RPMI8226 (cell line): ENCODE data around the gene MGAT2.

ENCODE experiments used
- DNase-seq: peaks from one replicate; pipeline ENCODE4 v3.0.0-alpha.2; 2015

The MGAT2 gene

DNA sequence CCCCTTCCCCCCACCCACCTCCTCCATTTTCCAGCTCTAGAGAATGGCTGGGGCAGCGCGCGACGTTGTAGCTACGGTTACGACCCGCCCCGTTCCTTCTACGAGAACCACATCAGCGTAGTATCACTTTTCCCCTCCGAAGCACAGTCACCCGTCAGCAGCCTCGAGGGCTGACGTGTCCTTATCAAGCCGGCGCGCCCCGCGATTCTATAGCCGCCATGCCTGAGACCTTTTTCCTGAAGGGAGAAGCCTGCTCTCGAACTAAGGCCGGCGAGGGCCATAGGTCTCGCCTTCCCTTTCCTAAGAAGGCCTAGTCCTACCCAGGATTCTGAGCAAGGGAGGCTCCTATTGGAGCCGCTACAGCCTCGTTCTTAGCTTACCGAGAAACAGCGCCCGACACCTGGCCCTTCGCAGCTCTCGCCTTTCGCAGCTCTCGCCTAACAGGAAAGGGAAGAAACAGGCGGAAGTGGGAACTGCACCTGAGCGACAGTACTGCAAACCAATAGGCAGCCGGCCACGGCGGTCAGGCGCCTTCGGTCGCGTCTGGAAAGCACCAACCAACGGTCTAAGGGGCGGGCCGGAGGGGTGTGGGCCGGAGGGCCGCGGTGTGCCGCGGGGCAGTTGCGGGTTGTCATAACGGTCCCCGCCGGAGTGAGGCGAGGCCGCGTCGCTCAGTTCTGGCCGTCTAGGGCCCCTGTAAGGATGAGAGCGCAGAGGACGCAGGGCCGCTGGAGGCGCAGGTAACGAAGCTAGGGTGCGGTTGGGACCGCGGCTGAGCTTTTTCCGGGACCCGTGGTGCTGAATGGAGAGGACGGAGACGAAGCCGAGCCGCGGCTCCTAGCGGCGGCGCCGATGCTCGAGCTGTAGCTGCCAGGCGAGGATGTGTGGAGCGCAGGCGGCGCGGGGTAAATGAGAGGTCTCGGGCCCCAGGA lies at the start of gene MGAT2, which contains the start of gene RPL36AL:
MGAT2 (plus strand) TSS at position 618 of the 932 bp plus-strand sequence. CDS start 470 bp downstream, outside the sequence.
RPL36AL (minus strand) TSS at position 445 of the 932 bp plus-strand sequence. CDS start 1,522 bp downstream, outside the sequence.
- peak; percentile 96 for DNase-seq

DNA sequence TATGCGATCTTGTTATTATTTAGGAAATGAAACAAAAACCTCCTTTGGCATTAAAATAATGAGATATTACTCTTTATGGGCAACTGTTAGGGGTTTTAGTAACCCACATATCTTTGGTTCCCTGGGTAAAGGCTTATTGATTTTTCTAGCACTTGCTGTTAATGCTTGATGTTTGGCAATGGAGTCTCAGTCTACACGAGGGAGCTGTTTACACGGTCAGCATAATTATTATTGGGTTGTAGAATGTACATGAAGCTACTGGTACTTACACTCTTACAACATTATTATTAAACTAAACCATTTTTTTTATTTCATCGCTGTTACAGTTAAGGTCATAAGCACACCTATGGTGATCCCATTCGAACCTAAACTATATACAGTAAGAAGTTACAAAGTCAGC lies 46.6 kb upstream of the MGAT2 start:
- DNase-seq = no peak

DNA sequence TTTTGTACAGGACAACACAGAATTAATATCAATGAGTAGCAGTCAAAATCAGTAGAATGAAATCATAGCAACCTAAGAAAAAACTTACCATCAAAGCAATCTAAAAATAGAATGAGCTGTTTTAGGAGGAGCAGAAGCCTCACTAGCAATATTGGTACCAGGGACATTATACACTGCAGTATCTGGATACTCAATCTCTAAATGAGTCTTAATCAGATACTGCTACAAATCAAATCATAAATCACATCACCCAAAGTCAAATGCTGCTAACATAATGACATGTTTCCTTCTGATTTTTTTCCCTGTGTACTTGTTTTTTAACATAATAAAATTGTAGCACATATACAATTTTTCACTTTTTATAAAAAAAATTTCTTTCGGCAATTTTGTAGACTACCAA lies 42.5 kb upstream of the MGAT2 start:
- DNase-seq = no peak

DNA sequence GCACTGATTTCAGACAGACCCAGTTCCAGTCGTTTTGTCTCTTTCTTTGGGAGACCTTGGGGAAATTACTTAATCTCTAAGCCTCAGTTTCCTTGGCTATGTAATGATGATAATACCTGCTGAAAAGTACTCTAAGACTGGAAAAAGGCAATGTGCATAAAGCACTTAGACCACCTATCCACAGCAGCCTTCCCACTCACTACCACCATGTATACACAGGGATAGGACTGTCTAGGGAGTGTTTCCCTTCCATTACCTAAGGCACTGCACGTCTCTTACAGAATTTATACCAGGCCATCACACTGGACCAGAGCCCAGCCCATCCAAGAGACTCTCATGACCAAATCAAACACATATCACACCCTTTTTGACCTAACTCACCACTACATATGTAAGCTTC lies 40.8 kb upstream of the MGAT2 start:
- no peak for DNase-seq

DNA sequence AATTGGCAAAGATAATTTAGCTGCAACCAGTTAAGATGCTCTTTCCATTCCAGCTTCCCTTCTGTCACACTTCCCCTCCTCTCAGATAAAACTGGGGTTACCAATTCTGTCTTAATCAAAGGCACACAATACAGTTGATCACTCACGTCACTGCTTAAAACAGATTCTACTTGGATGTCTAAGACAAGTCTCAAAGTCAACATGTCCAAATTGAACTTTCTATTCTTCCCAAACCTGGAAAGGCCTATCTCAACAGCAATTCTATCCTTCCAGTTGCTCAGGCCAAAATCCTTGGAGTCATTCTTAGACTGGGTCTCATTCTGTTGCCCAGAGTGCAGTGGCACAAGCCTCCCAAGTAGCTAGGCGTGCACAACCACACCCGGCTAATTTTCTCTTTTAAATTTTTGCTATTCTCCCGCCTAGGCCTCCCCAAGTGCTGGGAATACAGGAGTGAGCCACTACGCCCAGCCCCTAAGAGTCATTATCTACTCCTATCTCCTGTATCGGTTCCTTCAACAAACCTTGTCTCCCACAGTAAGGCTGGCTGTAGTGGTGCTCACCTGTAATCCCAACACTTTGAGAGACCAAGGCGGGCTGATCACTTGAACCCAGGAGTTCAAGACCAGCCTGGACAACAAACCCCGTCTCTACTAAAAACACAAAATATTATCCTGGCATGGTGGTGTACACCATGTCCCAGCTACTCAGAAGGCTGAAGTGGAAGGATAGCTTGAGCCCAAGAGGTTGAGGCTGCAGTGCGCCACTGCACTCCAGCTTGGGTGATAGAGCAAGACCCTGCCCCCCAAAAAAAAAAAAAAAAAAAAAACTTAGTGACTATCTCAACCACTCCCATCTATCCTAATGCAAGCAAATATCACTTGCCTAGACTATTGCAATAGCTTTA lies 39.1 kb upstream of the MGAT2 start:
- no peak for DNase-seq

DNA sequence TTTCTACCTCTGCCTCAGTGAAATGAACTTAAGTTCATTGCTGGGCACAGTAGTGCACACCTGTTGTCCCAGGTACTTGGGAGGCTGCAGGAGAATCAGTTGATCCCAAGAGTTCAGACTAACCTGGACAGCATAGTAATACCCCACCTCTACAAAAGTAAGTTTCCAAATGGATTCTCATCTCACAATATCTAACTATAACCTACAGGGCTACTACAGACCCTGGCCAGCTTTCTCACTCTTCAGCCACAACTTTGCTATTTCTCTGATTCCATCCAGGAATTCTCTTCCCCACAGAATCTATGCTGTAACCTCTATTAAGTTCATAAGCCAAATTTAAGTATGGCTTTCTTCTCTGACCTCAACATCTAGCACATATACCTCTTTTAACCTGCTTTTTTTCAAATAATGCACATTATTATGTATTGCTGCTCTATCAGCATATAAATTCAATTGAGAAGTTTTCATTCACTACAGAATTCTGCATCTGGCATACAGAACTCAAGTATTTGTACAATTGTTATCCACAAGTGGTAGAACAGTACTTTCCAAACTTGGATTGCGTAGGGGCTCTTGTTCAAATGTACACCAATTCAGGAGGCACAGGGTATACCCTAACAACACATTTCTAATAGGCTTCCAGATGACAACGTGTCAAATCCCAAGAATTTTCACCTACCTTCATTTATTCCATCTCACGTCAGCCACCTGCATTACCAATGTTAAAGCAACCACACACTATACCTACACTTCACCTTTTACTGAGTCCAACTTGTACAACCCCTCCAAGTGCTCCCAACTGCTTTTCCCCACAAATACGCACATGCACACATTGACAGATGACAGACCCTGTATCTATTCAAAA lies 38.3 kb upstream of the MGAT2 start:
- no peak for DNase-seq

DNA sequence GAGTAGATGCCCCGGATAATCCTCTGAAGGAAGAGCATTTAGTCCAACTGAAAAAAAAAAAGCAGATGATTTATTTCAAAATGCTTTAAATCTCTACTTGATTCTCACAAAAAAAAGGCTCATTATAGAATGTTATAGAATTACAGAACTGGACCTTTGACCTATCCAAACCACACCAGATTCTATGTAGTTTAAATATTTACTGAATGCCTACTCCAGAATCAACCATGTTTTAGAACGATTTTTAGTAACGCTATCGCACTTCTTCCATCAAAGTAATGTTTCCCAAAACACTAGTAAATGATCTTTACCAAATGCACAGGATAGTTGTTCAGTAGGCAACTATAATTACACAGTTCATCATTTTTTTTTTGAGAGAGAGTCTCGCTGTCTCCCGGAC lies 37.0 kb upstream of the MGAT2 start:
- no peak for DNase-seq

DNA sequence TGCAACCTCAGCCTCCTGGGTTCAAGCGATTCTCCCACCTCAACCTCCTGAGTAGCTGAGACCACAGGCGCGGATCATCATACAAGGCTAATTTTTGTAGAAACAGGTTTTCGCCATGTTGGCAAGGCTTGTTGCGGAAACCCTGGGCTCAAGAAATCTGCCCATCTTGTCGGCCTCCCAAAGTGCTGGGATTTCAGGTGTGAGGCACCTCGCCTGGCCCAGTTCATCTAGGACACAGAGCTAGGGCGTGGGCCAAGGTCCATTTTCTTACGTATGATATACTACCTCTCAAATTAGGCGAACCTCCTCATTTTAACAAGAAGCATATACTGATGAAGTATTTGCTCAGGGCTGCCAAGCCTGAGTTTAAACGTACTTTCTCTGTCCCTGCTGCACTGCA lies 36.5 kb upstream of the MGAT2 start:
- no peak for DNase-seq

DNA sequence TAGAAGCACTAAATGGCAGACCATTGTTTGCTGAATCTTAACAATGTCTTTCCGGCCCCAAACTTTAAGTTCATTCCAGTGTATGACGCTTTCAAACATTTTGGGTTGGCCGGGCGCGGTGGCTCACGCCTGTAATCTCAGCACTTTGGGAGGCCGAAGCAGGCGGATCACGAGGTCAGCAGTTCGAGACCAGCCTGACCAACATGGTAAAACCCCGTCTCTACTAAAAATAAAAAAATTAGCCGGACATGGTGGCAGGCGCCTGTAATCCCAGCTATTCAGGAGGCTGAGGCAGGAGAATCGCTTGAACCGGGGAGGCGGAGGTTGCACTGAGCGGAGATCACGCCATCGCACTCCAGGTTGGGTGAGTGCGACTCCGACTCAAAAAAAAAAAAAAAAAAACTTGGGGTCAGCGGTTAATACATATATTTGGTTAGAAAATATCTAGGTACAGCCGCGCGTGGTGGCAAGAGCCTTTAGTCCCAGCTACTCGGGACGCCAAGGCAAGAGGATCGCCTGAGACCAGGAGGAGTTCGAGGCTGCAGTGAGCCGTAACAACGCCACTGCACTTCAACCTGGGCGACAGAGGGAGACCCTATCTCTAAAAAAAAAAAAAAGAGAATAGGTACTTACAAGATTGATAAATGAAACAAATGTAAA lies 35.5 kb upstream of the MGAT2 start:
- DNase-seq = peak; percentile 24

DNA sequence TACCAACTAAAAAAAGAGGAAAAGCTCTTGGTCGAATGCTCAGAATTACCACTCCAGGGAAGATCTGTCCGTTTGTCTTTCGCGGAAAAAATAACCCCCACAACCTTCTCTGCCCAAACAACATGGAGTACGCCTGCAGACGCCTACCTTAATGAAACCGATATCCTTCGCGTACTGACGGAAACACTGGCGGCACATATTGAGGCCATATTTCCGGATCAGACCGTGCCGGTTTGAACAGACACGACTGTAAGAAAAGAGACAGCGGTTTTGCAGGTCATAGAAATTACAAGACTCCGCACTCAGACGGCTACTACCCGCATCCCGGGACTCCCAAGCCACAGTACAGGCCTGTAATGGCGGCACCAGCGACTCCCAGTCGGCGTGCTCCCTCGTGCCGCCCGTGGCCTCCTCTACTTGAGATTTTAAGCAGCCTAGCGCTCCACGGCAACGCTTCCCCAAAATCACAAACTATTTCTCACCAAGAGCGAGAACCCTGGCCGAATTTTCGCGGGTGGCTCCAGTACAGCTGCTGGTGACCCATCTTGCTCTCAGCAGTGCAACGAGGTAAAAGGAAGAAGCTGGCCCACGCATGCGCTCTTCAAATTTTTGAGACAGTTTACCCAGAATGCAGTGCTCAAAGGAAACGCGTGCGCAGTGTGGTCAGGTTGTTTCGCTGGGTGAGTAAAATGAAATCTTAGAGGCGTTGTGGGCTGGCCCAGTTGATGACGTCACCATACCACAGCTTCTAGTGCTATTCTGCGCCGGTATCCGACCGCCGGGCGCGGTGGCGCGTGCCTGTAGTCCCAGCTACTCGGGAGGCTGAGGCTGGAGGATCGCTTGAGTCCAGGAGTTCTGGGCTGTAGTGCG lies 34.6 kb upstream of the MGAT2 start, which contains the start of gene RPS29:
RPS29 (minus strand) TSS at position 578 of the 870 bp plus-strand sequence; CDS start at position 544, 34 bp downstream.
- peak; percentile 97 for DNase-seq

DNA sequence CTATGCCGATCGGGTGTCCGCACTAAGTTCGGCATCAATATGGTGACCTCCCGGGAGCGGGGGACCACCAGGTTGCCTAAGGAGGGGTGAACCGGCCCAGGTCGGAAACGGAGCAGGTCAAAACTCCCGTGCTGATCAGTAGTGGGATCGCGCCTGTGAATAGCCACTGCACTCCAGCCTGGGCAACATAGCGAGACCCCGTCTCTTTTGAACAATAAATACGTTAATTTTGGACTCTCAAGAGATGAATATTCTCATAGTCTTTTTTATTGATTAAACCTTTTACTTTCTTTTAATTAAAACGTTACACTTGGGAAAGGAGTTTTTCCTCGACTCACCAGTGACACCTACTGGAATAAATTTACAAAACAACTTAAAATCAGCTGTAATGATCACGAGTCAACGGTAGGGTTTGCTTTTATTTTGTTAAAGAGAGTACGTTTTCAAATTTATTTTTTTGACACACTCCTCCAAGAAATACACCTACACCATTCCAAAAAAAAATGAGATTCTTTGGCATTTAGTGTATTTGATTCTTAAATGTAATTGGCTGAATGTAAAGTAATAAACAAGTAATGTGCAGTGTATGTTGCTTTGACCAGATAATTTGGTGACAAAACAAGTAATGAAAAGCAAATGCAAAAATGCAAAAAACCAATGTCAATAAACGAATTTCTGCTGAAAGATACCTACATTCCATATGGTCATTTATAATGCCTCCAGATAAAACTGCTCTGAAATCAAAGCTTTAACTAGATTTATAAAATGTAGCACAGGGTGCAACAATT lies 33.7 kb upstream of the MGAT2 start:
- peak; percentile 44 for DNase-seq

DNA sequence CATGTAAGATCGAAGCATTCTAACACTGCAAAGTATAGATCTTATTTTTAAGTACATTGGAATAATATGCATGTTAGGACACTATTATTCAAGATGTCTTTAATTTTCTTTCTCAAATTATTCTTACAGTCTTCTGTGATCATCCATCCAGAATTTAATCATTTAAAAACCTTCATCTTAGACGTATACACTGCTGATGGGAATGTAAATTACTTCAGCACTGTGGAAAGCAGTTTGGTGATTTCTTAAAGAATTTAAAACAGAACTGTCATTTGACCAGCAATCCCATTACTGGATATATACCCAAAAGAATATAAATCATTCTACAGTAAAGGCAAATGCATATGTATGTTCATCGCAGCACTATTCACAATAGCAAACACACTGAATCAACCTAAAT lies 31.2 kb upstream of the MGAT2 start:
- no peak for DNase-seq

DNA sequence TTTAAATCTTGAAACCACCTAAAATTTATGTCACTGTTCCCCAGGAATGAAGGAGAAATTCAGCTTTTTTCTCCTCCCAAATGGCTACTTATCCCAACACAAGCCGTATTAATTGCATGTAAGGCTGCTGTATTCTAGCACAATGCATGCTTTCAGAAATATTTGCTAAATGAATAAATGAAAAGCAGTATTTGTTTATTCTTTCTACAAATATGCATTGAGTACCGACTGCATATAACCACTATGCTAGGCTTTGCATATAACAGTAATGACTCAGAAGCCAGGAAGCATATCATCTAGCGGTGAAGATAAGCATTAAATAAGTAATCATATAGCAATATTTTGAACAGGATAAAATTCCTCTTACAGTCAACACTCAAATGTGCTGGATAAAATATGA lies 27.6 kb upstream of the MGAT2 start:
- DNase-seq = no peak

DNA sequence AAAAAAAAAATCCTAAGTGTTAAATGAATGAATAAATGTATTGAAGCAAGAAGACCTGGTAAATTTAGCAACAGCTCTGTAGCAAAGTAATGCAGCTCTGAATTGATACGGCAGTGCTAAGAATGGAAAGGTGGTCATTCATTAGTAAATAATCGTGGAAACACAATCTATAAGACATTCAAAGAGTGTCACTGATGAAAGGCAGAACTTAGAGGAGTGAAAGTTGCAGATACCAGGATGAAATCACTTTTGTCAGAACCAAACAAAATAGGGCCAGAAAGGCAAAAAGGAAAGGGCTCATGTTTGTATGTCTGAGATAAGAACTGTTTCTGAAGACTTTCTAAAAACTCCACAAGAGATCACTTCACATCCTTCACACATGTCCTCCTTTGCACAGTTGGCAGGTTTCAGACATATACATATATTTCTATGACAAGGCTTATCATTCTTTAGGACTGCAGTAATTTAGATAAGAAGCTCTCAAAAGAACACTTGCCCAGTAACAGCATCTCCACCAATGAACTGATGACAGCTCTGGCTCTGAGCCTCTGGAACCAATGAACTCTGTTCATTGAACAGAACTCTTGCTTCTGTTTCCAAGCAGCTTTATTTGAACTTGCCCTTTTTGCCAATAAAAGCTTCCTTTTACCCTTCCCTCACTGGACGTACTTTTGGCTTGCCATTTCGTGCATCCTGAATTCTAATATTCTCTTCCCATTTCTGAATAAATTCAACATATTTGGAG lies 26.1 kb upstream of the MGAT2 start:
- no peak for DNase-seq

DNA sequence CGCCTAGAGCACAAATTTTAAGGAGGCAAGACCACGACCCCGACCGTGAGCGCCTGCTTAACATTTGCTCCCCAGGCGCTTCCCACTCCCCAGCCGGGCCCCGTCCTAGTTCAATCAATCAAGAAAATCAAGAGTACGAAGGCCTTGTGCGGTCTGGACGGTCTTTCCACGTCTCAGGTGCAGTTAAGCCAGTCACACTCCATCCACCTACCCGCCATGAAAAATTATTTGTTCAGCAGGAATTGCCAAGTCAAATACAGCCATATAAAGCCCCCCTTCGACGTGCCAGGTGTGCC lies 22.5 kb upstream of the MGAT2 start:
- DNase-seq = no peak

DNA sequence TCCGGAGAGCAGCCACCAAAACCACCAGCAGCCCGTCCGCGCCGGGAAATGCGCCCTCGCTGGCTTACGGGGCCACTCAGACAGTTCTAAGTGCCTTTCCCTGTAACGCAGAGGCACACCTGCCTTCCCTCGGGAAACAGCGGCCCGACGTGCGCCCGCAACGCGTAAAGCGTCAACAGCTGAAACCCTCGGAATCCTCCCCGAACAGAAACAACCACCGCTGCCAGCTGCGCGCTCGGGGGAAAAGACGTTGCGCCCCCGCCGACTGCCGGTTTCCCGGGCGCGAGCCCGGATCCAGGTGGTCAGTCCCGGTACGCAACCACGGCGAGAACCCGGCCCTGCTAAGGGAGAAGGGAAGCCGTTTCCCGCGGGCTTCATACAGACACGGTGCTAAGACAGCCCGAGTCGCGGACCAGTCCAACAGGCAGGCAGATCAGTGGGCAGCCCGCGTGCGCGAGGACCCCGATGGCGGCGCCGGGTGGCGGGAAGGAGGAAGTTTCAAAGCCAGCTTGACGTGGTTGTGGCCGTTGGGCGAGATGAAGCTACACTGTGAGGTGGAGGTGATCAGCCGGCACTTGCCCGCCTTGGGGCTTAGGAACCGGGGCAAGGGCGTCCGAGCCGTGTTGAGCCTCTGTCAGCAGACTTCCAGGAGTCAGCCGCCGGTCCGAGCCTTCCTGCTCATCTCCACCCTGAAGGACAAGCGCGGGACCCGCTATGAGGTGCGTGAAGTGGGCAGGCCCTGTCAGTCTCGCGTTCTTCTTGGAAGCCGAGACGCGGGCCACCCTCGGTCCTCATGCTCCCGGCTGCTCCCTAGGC lies 21.9 kb upstream of the MGAT2 start, which contains the start of gene LRR1:
LRR1 (plus strand) TSS at position 456 of the 816 bp plus-strand sequence; CDS start at position 537, 81 bp downstream.
- peak; percentile 82 for DNase-seq

DNA sequence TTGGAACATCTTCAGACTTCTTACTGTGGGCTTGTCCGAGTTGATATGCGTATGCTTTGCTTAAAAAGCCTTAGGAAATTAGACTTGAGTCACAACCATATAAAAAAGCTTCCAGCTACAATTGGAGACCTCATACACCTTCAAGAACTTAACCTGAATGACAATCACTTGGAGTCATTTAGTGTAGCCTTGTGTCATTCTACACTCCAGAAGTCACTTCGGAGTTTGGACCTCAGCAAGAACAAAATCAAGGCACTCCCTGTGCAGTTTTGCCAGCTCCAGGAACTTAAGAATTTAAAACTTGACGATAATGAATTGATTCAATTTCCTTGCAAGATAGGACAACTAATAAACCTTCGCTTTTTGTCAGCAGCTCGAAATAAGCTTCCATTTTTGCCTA lies 13.0 kb upstream of the MGAT2 start:
- no peak for DNase-seq

DNA sequence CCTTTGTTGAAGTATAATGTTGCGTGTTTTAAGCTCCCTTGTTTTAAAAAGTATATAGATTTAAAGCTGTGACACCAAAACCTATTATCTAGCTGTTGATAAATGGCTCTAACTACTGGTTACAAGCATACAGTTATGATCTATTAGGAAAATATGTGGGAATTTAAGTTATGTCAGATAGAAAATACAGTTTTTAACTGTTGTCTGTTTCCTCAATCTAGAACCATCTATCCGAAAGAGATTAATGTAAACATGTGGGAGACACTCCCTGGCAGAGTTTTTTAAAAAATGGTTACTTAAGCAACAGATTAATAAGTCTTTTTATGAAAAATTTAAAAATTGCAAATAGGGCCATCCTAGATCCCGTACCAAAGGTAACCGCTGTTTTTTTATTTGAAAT lies 8.3 kb upstream of the MGAT2 start:
- no peak for DNase-seq
